ENCODE results near the gene MBP. TPM values are rescaled to one million over a fixed set of nuclear protein-coding genes. Genes with fewer than 3 reads are reported as not detected.

The MBP gene
- total and polyA plus RNA-seq, 2 of the 13 experiments (the other 11 are each of a cell fraction or from before 2014, with no cell fraction given), result 5.0 to 8.5 TPM

- TF ChIP-seq, protein P1, sequence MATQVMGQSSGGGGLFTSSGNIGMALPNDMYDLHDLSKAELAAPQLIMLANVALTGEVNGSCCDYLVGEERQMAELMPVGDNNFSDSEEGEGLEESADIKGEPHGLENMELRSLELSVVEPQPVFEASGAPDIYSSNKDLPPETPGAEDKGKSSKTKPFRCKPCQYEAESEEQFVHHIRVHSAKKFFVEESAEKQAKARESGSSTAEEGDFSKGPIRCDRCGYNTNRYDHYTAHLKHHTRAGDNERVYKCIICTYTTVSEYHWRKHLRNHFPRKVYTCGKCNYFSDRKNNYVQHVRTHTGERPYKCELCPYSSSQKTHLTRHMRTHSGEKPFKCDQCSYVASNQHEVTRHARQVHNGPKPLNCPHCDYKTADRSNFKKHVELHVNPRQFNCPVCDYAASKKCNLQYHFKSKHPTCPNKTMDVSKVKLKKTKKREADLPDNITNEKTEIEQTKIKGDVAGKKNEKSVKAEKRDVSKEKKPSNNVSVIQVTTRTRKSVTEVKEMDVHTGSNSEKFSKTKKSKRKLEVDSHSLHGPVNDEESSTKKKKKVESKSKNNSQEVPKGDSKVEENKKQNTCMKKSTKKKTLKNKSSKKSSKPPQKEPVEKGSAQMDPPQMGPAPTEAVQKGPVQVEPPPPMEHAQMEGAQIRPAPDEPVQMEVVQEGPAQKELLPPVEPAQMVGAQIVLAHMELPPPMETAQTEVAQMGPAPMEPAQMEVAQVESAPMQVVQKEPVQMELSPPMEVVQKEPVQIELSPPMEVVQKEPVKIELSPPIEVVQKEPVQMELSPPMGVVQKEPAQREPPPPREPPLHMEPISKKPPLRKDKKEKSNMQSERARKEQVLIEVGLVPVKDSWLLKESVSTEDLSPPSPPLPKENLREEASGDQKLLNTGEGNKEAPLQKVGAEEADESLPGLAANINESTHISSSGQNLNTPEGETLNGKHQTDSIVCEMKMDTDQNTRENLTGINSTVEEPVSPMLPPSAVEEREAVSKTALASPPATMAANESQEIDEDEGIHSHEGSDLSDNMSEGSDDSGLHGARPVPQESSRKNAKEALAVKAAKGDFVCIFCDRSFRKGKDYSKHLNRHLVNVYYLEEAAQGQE (IDR thresholded peaks at IDR 0.05; ENCODE audit: borderline replicate concordance in 1 of 2, low read depth in 1 of 2, low read length in 2 of 2), result no peak
These were observed 100.9 kb downstream of the MBP start (continued) for GRCh38 chr18:77031662-77032061.

- no peak overlapping the region for H3K4me2 ChIP-seq (ENCODE audit: low read depth, low read length)
- no peak for DNase-seq (ENCODE audit: low spot score)
- no peak overlapping the region for H3K9ac ChIP-seq (ENCODE audit: insufficient read depth, low read depth, low read length)
- no peak overlapping the region for H3K27ac ChIP-seq (ENCODE audit: extremely low read length, insufficient read depth, low read length)
- POLR2A ChIA-PET, result no interaction called here
- no peak overlapping the region for H2AFZ ChIP-seq (ENCODE audit: low read length)
- H3K9me3 ChIP-seq (ENCODE audit: low read length), result no peaks in the 10 kb centered on the region
- in situ Hi-C loops (cut with HindIII; ENCODE audit: extremely low pct_ligation_motif_present, low pct_unique_long_range_greater_than_20kb), result no loop called here
- no peak for TF ChIP-seq MIXL1 (CRISPR knock-in tag; IDR thresholded peaks at IDR 0.05)
- TF ChIP-seq SMARCE1 (IDR thresholded peaks at IDR 0.05; ENCODE audit: borderline replicate concordance), result no peak
- TF ChIP-seq TCF7L2 (IDR thresholded peaks at IDR 0.05; ENCODE audit: low read depth, low read length), result no peak
- TF ChIP-seq ELF3 (CRISPR knock-in tag; IDR thresholded peaks at IDR 0.05), result no peak
- no peak for TF ChIP-seq PHB2 (IDR thresholded peaks at IDR 0.05; ENCODE audit: partially characterized antibody)
- no peak for TF ChIP-seq MAFF (IDR thresholded peaks at IDR 0.05; ENCODE audit: low read depth, low read length)
- no peak for TF ChIP-seq RBM39 (IDR thresholded peaks at IDR 0.05; ENCODE audit: low read depth, low read length, poor library complexity, severe bottlenecking)
- TF ChIP-seq ZNF207 (IDR thresholded peaks at IDR 0.05; ENCODE audit: borderline replicate concordance), result no peak
- TF ChIP-seq SNAI1 (CRISPR knock-in tag; IDR thresholded peaks at IDR 0.05; ENCODE audit: borderline replicate concordance), result no peak
- no peak for TF ChIP-seq ZNF558 (CRISPR knock-in tag; IDR thresholded peaks at IDR 0.05; ENCODE audit: borderline replicate concordance)
- H3K79me2 ChIP-seq (ENCODE audit: insufficient read depth, low read length), result no peaks in the 10 kb centered on the region
- FAIRE-seq, result no peak
- no peak for ATAC-seq
- H3K27me3 ChIP-seq (ENCODE audit: control insufficient read depth in 1 of 2, insufficient read depth in 2 of 2, low read length in 2 of 2), result no peaks in the 10 kb centered on the region
- no peak overlapping the region for H3K4me3 ChIP-seq (replicated peaks in 1 of 3; ENCODE audit: insufficient read depth in 1 of 3, low read depth in 2 of 3, low read length in 3 of 3)
- no peaks in the 10 kb centered on the region for H3K4me1 ChIP-seq (ENCODE audit: insufficient read depth, low read length)
- no peaks in the 10 kb centered on the region for H4K20me1 ChIP-seq (ENCODE audit: insufficient read depth, low read length)
- no peaks in the 10 kb centered on the region for H3K36me3 ChIP-seq (replicated peaks in 1 of 2; ENCODE audit: control insufficient read depth in 1 of 2, insufficient read depth in 2 of 2, low read length in 2 of 2)
- intact Hi-C loops (cut with micrococcal nuclease; ENCODE audit: unreplicated experiment), result no loop called here
- 96% methylated on average over 7 of the region's 7 CpGs for WGBS (ENCODE audit: low lambda C conversion rate)
- no TSS peak for BruUV-seq (replicated peaks)
- CTCF ChIA-PET (ENCODE audit: low intra/inter-chr PET ratio, low total read pairs), result no interaction called here
These were observed 102.4 kb downstream of the MBP start for GRCh38 chr18:77030201-77030600.

Data from HepG2 (cell line).